T-helper 2 cell treated with Interferon-gamma antibody and Interleukin-4, amounts not matched to agents 5 μg/mL and 100 μg/mL, for 36 hours (primary cell): Measurements from ENCODE around the gene FEM1B.

Experiments used
- DNase-seq: peaks from one replicate; pipeline ENCODE4 v3.0.0; 2021; ENCODE audit warnings: low spot score
- H3K27ac Mint-ChIP-seq: one replicate; pipeline ENCODE4 v1.8.0; 2021; ENCODE audit warnings: mild to moderate bottlenecking, mixed read lengths
- H3K27me3 Mint-ChIP-seq: one replicate; pipeline ENCODE4 v1.8.0; 2021; ENCODE audit warnings: low read depth, mixed read lengths
- H3K36me3 Mint-ChIP-seq: one replicate; pipeline ENCODE4 v1.8.0; 2021; ENCODE audit warnings: low read depth, mixed read lengths
- H3K4me1 Mint-ChIP-seq: one replicate; pipeline ENCODE4 v1.8.0; 2021; ENCODE audit warnings: low read depth, mixed read lengths
- H3K4me3 Mint-ChIP-seq: one replicate; pipeline ENCODE4 v1.8.0; 2022; ENCODE audit warnings: mild to moderate bottlenecking, moderate library complexity, mixed read lengths
- H3K9me3 Mint-ChIP-seq: one replicate; pipeline ENCODE4 v1.8.0; 2021; ENCODE audit warnings: mixed read lengths

The FEM1B gene

GRCh38 chr15:68313501-68314410, 36.2 kb downstream of the FEM1B start:
- Mint-ChIP-seq H3K36me3 (no peaks in the 10 kb centered on the region), H3K4me1 (no peaks in the 10 kb centered on the region), H3K27me3 (no peaks in the 10 kb centered on the region), H3K9me3 (no peaks in the 10 kb centered on the region), H3K4me3 (no peak overlapping the region), H3K27ac (no peak overlapping the region)
- DNase-seq = no peak

GRCh38 chr15:68314563-68314962, 37.0 kb downstream of the FEM1B start:
- Mint-ChIP-seq H3K9me3 (no peaks in the 10 kb centered on the region), H3K27me3 (no peaks in the 10 kb centered on the region), H3K4me1 (no peaks in the 10 kb centered on the region), H3K4me3 (no peak overlapping the region), H3K36me3 (no peaks in the 10 kb centered on the region), H3K27ac (no peak overlapping the region)
- no peak for DNase-seq

GRCh38 chr15:68315035-68315434, 37.5 kb downstream of the FEM1B start:
- no peak overlapping the region for H3K27ac Mint-ChIP-seq
- no peaks in the 10 kb centered on the region for H3K4me1 Mint-ChIP-seq
- H3K27me3 Mint-ChIP-seq = no peaks in the 10 kb centered on the region
- no peak overlapping the region for H3K4me3 Mint-ChIP-seq
- H3K36me3 Mint-ChIP-seq = no peaks in the 10 kb centered on the region
- DNase-seq = no peak
- H3K9me3 Mint-ChIP-seq = no peaks in the 10 kb centered on the region

GRCh38 chr15:68315495-68316031, 38.0 kb downstream of the FEM1B start:
- Mint-ChIP-seq H3K9me3 (no peaks in the 10 kb centered on the region), H3K4me1 (no peaks in the 10 kb centered on the region), H3K36me3 (no peaks in the 10 kb centered on the region), H3K4me3 (no peak overlapping the region), H3K27me3 (no peaks in the 10 kb centered on the region), H3K27ac (no peak overlapping the region)
- DNase-seq = no peak

GRCh38 chr15:68316061-68316804, 38.7 kb downstream of the FEM1B start:
- DNase-seq = no peak
- Mint-ChIP-seq H3K4me1 (no peaks in the 10 kb centered on the region), H3K4me3 (no peak overlapping the region), H3K27ac (no peak overlapping the region), H3K27me3 (no peaks in the 10 kb centered on the region), H3K9me3 (no peaks in the 10 kb centered on the region), H3K36me3 (no peaks in the 10 kb centered on the region)

- H3K4me1 Mint-ChIP-seq = no peaks in the 10 kb centered on the region
- no peak overlapping the region for H3K4me3 Mint-ChIP-seq
Observed at GRCh38 chr15:68317281-68318007, 39.9 kb downstream of the FEM1B start.

GRCh38 chr15:68318008-68318835, 40.7 kb downstream of the FEM1B start:
- H3K4me3 Mint-ChIP-seq = no peak overlapping the region
- no peaks in the 10 kb centered on the region for H3K36me3 Mint-ChIP-seq
- no peaks in the 10 kb centered on the region for H3K27me3 Mint-ChIP-seq
- H3K27ac Mint-ChIP-seq = no peak overlapping the region
- no peaks in the 10 kb centered on the region for H3K4me1 Mint-ChIP-seq
- no peak for DNase-seq
- H3K9me3 Mint-ChIP-seq = no peaks in the 10 kb centered on the region

More at GRCh38 chr15:68317281-68318007, 39.9 kb downstream of the FEM1B start:
- Mint-ChIP-seq H3K36me3 (no peaks in the 10 kb centered on the region), H3K9me3 (no peaks in the 10 kb centered on the region), H3K27ac (no peak overlapping the region), H3K27me3 (no peaks in the 10 kb centered on the region)
- DNase-seq = no peak

- Mint-ChIP-seq H3K36me3 (no peaks in the 10 kb centered on the region), H3K27ac (no peak overlapping the region), H3K4me3 (no peak overlapping the region), H3K4me1 (no peaks in the 10 kb centered on the region), H3K27me3 (no peaks in the 10 kb centered on the region), H3K9me3 (no peaks in the 10 kb centered on the region)
- DNase-seq = no peak
Observed at GRCh38 chr15:68318931-68319909, 41.7 kb downstream of the FEM1B start.

GRCh38 chr15:68319997-68320396, 42.5 kb downstream of the FEM1B start:
- Mint-ChIP-seq H3K36me3 (no peaks in the 10 kb centered on the region), H3K27me3 (no peaks in the 10 kb centered on the region), H3K4me1 (no peaks in the 10 kb centered on the region), H3K9me3 (no peaks in the 10 kb centered on the region), H3K27ac (no peak overlapping the region), H3K4me3 (no peak overlapping the region)
- no peak for DNase-seq

- Mint-ChIP-seq H3K36me3 (no peaks in the 10 kb centered on the region), H3K27me3 (no peaks in the 10 kb centered on the region), H3K4me3 (no peak overlapping the region), H3K9me3 (no peaks in the 10 kb centered on the region), H3K27ac (no peak overlapping the region), H3K4me1 (peaks cover 2% of the 10 kb centered on the region)
- DNase-seq = no peak
Observed at GRCh38 chr15:68321229-68321628, 43.7 kb downstream of the FEM1B start.

GRCh38 chr15:68322796-68323195, 45.3 kb downstream of the FEM1B start:
- no peaks in the 10 kb centered on the region for H3K27me3 Mint-ChIP-seq
- H3K27ac Mint-ChIP-seq = no peak overlapping the region
- H3K9me3 Mint-ChIP-seq = no peaks in the 10 kb centered on the region
- no peaks in the 10 kb centered on the region for H3K36me3 Mint-ChIP-seq
- H3K4me1 Mint-ChIP-seq = peaks cover 15% of the 10 kb centered on the region
- H3K4me3 Mint-ChIP-seq = no peak overlapping the region
- DNase-seq = no peak

GRCh38 chr15:68325726-68326125, 48.2 kb downstream of the FEM1B start:
- no peak for DNase-seq
- Mint-ChIP-seq H3K27ac (peak overlapping the region; percentile 32), H3K4me1 (peaks cover 26% of the 10 kb centered on the region), H3K4me3 (no peak overlapping the region), H3K36me3 (no peaks in the 10 kb centered on the region), H3K27me3 (peaks cover 2% of the 10 kb centered on the region), H3K9me3 (no peaks in the 10 kb centered on the region)
